Measurements from ENCODE around the gene CD300LF.

Gene CD300LF

GRCh38 chr17:74686761-74687160 is 26.0 kb downstream of the CD300LF start:
- no peaks in the 10 kb centered on the region for H3K36me3 ChIP-seq
- no peaks in the 10 kb centered on the region for H3K4me1 ChIP-seq
- no peak overlapping the region for H3K4me3 ChIP-seq
- intact Hi-C loops (cut with DNase I; ENCODE audit: low total_unique reads): no loop called here
- no peak overlapping the region for H3K27ac ChIP-seq
- peaks cover 0 to 3% of the 10 kb centered on the region in 2 donors for H3K27me3 ChIP-seq
- no peak for TF ChIP-seq CTCF (IDR thresholded peaks at IDR 0.05)
- DNase-seq: no peak
- no peaks in the 10 kb centered on the region for H3K9me3 ChIP-seq

GRCh38 chr17:74682471-74683190 is 30.1 kb downstream of the CD300LF start:
- Histone ChIP-seq H3K4me3 (no peak overlapping the region), H3K27me3 (peaks cover 0 to 13% of the 10 kb centered on the region in 2 donors), H3K9me3 (no peaks in the 10 kb centered on the region), H3K36me3 (no peaks in the 10 kb centered on the region), H3K4me1 (no peaks in the 10 kb centered on the region), H3K27ac (no peak overlapping the region)
- no peak for TF ChIP-seq CTCF (IDR thresholded peaks at IDR 0.05)
- intact Hi-C loops (cut with DNase I; ENCODE audit: low total_unique reads): no loop called here
- DNase-seq: no peak

GRCh38 chr17:74682028-74682427 is 30.7 kb downstream of the CD300LF start:
- H3K36me3 ChIP-seq: no peaks in the 10 kb centered on the region
- TF ChIP-seq CTCF (IDR thresholded peaks at IDR 0.05): no peak
- no peaks in the 10 kb centered on the region for H3K4me1 ChIP-seq
- peaks cover 0 to 11% of the 10 kb centered on the region in 2 donors for H3K27me3 ChIP-seq
- H3K4me3 ChIP-seq: no peak overlapping the region
- H3K9me3 ChIP-seq: no peaks in the 10 kb centered on the region
- no peak overlapping the region for H3K27ac ChIP-seq
- no peak for DNase-seq
- intact Hi-C loops (cut with DNase I; ENCODE audit: low total_unique reads): no loop called here

- no peaks in the 10 kb centered on the region for H3K4me1 ChIP-seq
- intact Hi-C loops (cut with DNase I; ENCODE audit: low total_unique reads): no loop called here
- peaks cover 0 to 18% of the 10 kb centered on the region in 2 donors for H3K27me3 ChIP-seq
- H3K27ac ChIP-seq: no peak overlapping the region
- TF ChIP-seq CTCF (IDR thresholded peaks at IDR 0.05): no peak
- H3K4me3 ChIP-seq: no peak overlapping the region
- H3K9me3 ChIP-seq: no peaks in the 10 kb centered on the region
- DNase-seq: no peak
- H3K36me3 ChIP-seq: no peaks in the 10 kb centered on the region
These were observed 31.8 kb downstream of the CD300LF start for GRCh38 chr17:74680941-74681340.

- intact Hi-C loops (cut with DNase I; ENCODE audit: low total_unique reads): no loop called here
- Histone ChIP-seq H3K4me3 (no peak overlapping the region), H3K9me3 (no peaks in the 10 kb centered on the region), H3K27me3 (peaks cover 0 to 20% of the 10 kb centered on the region in 2 donors), H3K27ac (no peak overlapping the region), H3K4me1 (no peaks in the 10 kb centered on the region), H3K36me3 (no peaks in the 10 kb centered on the region)
- no peak for TF ChIP-seq CTCF (IDR thresholded peaks at IDR 0.05)
- no peak for DNase-seq
These were observed 32.5 kb downstream of the CD300LF start for GRCh38 chr17:74680213-74680612.

Data from tibial artery (tissue), 4 donors.